SK-N-SH treated with all-trans-retinoic acid at 6 μM for 48 hours (cell line): Measurements from ENCODE around the gene AMOTL1.

ENCODE experiments used
- ATAC-seq: fragments of 200-7000 bp; cut with Tn5 transposase; 3 replicates; pipeline ENCODE4 v1.9.1; 2020; ENCODE audit warnings: mild to moderate bottlenecking, moderate library complexity
- ARNTL ChIP-seq: fragments of 450-650 bp; formaldehyde crosslinking; IDR thresholded peaks from 2 replicates; pipeline ENCODE4 v1.5.0; 2020; ENCODE audit warnings: low read depth, mild to moderate bottlenecking, moderate library complexity, borderline replicate concordance
- BACH2 ChIP-seq: fragments of 250-450 bp; sonication (Bioruptor Pico); IDR thresholded peaks from 2 replicates; pipeline ENCODE4 v1.9.0; 2021; ENCODE audit warnings: mild to moderate bottlenecking, borderline replicate concordance
- ESRRG ChIP-seq: fragments of 250-450 bp; sonication (Bioruptor Pico); IDR thresholded peaks from 2 replicates; pipeline ENCODE4 v1.6.1; 2021; ENCODE audit warnings: mild to moderate bottlenecking
- GLIS3 ChIP-seq: fragments of 250-450 bp; sonication (Bioruptor Pico); IDR thresholded peaks from 2 replicates; pipeline ENCODE4 v1.5.0; 2020; ENCODE audit warnings: mild to moderate bottlenecking, moderate library complexity
- OSR1 ChIP-seq: fragments of 250-450 bp; sonication (Bioruptor Pico); IDR thresholded peaks from 2 replicates; pipeline ENCODE4 v1.8.0; 2022; ENCODE audit warnings: moderate library complexity, mild to moderate bottlenecking, inconsistent platforms
- PPARA ChIP-seq: fragments of 250-450 bp; sonication (Bioruptor Pico); IDR thresholded peaks from 2 replicates; pipeline ENCODE4 v1.5.0; 2020; ENCODE audit warnings: mild to moderate bottlenecking, borderline replicate concordance
- RARB ChIP-seq: fragments of 250-450 bp; sonication (Bioruptor Pico); IDR thresholded peaks from 2 replicates; pipeline ENCODE4 v1.8.0; 2021; ENCODE audit warnings: mild to moderate bottlenecking, moderate library complexity
- SNAI2 ChIP-seq: fragments of 250-450 bp; sonication (Bioruptor Pico); IDR thresholded peaks from 2 replicates; pipeline ENCODE4 v1.5.0; 2020; ENCODE audit warnings: mild to moderate bottlenecking, moderate library complexity
- TOX ChIP-seq: fragments of 250-450 bp; sonication (Bioruptor Pico); IDR thresholded peaks from 2 replicates; pipeline ENCODE4 v1.8.0; 2021; ENCODE audit warnings: mild to moderate bottlenecking, moderate library complexity, borderline replicate concordance
- ZC3H10 ChIP-seq: fragments of 250-450 bp; sonication (Bioruptor Pico); IDR thresholded peaks from 2 replicates; pipeline ENCODE4 v1.5.1; 2021; ENCODE audit warnings: mild to moderate bottlenecking, moderate library complexity
- ZFP3 ChIP-seq: fragments of 250-450 bp; sonication (Bioruptor Pico); IDR thresholded peaks from 2 replicates; pipeline ENCODE4 v1.5.0; 2020; ENCODE audit warnings: mild to moderate bottlenecking, moderate library complexity
- ZFP30 ChIP-seq: fragments of 450-650 bp; formaldehyde crosslinking; IDR thresholded peaks from 2 replicates; pipeline ENCODE4 v1.5.0; 2022; ENCODE audit warnings: mild to moderate bottlenecking, moderate library complexity
- ZNF565 ChIP-seq: fragments of 450-650 bp; formaldehyde crosslinking; conservative IDR thresholded peaks from 2 replicates; pipeline ENCODE4 v1.5.0; 2020; ENCODE audit warnings: low read depth, mild to moderate bottlenecking, moderate library complexity
- ZNF70 ChIP-seq: fragments of 450-650 bp; formaldehyde crosslinking; IDR thresholded peaks from 2 replicates; pipeline ENCODE4 v1.5.0; 2020; ENCODE audit warnings: mild to moderate bottlenecking, moderate library complexity
- TF ChIP-seq, protein P1 (sequence below): fragments of 250-450 bp; sonication (Bioruptor Pico); IDR thresholded peaks from 2 replicates; pipeline ENCODE4 v1.5.1; 2021; ENCODE audit warnings: mild to moderate bottlenecking, moderate library complexity
- TF ChIP-seq, protein P2 (sequence below): fragments of 250-450 bp; sonication (Bioruptor Pico); IDR thresholded peaks from 2 replicates; pipeline ENCODE4 v1.5.1; 2020; ENCODE audit warnings: low read depth, mild to moderate bottlenecking, moderate library complexity
- TF ChIP-seq, protein P3 (sequence below): fragments of 250-450 bp; sonication (Bioruptor Pico); IDR thresholded peaks from 2 replicates; pipeline ENCODE4 v1.8.0; 2020; ENCODE audit warnings: mild to moderate bottlenecking, moderate library complexity, borderline replicate concordance
- TF ChIP-seq, protein P4 (sequence below): fragments of 250-450 bp; sonication (Bioruptor Pico); IDR thresholded peaks from 2 replicates; pipeline ENCODE4 v1.5.0; 2020; ENCODE audit warnings: mild to moderate bottlenecking, moderate library complexity
- TF ChIP-seq, protein P5 (sequence below): fragments of 250-450 bp; sonication (Bioruptor Pico); IDR thresholded peaks from 2 replicates; pipeline ENCODE4 v1.8.0; 2021; ENCODE audit warnings: low read depth, mild to moderate bottlenecking, moderate library complexity, borderline replicate concordance

Gene AMOTL1

DNA sequence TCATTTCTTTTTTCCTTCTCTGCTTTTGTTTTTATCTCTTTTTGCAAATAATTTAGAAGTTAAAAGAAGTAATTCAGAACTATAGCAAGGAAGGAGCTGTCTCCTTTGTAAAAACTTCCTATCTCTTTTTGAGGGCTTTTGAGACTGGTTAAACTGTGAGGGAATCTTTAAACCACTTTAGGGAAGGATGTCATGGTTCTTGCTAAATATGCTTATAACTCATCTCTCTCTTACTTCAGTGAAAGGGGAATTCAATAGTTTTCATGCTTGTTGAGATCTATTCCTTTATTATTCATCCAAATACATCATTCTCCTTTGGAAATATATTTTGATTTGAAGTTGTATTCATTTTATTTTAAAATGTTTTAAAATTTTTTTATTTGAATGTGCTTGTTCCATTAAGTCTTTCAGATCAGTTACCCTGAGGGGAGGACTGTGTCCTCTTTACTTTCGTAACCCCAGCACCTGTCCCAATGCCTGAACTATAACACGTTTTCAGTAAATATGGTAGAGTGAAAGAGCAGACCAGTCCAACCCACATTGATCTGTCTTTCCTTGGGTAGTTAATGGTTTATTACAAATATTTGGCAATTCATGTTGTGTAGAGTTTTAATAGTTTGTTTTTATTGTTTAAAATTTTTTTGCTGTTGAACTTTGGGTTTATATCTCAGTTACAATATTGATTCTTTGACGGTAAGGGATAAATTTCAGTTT is 27.5 kb downstream of the AMOTL1 start:
- ATAC-seq = no peak
- TF ChIP-seq BACH2 (no peak), SNAI2 (CRISPR knock-in tag) (no peak), TOX (CRISPR knock-in tag) (no peak), PPARA (CRISPR knock-in tag) (no peak), OSR1 (no peak), RARB (CRISPR knock-in tag) (no peak), ZFP30 (CRISPR knock-in tag) (no peak), ZFP3 (CRISPR knock-in tag) (no peak), GLIS3 (no peak), ZNF565 (no peak), ZNF70 (CRISPR knock-in tag) (no peak), ZC3H10 (CRISPR knock-in tag) (no peak)
- TF ChIP-seq, protein P1, sequence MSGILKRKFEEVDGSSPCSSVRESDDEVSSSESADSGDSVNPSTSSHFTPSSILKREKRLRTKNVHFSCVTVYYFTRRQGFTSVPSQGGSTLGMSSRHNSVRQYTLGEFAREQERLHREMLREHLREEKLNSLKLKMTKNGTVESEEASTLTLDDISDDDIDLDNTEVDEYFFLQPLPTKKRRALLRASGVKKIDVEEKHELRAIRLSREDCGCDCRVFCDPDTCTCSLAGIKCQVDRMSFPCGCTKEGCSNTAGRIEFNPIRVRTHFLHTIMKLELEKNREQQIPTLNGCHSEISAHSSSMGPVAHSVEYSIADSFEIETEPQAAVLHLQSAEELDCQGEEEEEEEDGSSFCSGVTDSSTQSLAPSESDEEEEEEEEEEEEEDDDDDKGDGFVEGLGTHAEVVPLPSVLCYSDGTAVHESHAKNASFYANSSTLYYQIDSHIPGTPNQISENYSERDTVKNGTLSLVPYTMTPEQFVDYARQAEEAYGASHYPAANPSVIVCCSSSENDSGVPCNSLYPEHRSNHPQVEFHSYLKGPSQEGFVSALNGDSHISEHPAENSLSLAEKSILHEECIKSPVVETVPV = no peak
- TF ChIP-seq, protein P2, sequence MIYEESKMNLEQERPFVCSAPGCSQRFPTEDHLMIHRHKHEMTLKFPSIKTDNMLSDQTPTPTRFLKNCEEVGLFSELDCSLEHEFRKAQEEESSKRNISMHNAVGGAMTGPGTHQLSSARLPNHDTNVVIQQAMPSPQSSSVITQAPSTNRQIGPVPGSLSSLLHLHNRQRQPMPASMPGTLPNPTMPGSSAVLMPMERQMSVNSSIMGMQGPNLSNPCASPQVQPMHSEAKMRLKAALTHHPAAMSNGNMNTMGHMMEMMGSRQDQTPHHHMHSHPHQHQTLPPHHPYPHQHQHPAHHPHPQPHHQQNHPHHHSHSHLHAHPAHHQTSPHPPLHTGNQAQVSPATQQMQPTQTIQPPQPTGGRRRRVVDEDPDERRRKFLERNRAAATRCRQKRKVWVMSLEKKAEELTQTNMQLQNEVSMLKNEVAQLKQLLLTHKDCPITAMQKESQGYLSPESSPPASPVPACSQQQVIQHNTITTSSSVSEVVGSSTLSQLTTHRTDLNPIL (CRISPR knock-in tag) = no peak
- TF ChIP-seq, protein P3, sequence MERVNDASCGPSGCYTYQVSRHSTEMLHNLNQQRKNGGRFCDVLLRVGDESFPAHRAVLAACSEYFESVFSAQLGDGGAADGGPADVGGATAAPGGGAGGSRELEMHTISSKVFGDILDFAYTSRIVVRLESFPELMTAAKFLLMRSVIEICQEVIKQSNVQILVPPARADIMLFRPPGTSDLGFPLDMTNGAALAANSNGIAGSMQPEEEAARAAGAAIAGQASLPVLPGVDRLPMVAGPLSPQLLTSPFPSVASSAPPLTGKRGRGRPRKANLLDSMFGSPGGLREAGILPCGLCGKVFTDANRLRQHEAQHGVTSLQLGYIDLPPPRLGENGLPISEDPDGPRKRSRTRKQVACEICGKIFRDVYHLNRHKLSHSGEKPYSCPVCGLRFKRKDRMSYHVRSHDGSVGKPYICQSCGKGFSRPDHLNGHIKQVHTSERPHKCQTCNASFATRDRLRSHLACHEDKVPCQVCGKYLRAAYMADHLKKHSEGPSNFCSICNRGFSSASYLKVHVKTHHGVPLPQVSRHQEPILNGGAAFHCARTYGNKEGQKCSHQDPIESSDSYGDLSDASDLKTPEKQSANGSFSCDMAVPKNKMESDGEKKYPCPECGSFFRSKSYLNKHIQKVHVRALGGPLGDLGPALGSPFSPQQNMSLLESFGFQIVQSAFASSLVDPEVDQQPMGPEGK (CRISPR knock-in tag) = no peak
- TF ChIP-seq, protein P4, sequence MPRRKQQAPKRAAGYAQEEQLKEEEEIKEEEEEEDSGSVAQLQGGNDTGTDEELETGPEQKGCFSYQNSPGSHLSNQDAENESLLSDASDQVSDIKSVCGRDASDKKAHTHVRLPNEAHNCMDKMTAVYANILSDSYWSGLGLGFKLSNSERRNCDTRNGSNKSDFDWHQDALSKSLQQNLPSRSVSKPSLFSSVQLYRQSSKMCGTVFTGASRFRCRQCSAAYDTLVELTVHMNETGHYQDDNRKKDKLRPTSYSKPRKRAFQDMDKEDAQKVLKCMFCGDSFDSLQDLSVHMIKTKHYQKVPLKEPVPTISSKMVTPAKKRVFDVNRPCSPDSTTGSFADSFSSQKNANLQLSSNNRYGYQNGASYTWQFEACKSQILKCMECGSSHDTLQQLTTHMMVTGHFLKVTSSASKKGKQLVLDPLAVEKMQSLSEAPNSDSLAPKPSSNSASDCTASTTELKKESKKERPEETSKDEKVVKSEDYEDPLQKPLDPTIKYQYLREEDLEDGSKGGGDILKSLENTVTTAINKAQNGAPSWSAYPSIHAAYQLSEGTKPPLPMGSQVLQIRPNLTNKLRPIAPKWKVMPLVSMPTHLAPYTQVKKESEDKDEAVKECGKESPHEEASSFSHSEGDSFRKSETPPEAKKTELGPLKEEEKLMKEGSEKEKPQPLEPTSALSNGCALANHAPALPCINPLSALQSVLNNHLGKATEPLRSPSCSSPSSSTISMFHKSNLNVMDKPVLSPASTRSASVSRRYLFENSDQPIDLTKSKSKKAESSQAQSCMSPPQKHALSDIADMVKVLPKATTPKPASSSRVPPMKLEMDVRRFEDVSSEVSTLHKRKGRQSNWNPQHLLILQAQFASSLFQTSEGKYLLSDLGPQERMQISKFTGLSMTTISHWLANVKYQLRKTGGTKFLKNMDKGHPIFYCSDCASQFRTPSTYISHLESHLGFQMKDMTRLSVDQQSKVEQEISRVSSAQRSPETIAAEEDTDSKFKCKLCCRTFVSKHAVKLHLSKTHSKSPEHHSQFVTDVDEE = no peak
- TF ChIP-seq, protein P5, sequence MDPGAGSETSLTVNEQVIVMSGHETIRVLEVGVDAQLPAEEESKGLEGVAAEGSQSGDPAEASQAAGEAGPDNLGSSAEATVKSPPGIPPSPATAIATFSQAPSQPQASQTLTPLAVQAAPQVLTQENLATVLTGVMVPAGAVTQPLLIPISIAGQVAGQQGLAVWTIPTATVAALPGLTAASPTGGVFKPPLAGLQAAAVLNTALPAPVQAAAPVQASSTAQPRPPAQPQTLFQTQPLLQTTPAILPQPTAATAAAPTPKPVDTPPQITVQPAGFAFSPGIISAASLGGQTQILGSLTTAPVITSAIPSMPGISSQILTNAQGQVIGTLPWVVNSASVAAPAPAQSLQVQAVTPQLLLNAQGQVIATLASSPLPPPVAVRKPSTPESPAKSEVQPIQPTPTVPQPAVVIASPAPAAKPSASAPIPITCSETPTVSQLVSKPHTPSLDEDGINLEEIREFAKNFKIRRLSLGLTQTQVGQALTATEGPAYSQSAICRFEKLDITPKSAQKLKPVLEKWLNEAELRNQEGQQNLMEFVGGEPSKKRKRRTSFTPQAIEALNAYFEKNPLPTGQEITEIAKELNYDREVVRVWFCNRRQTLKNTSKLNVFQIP (CRISPR knock-in tag) = no peak
- TF ChIP-seq, all 23 proteins: peak for 0

DNA sequence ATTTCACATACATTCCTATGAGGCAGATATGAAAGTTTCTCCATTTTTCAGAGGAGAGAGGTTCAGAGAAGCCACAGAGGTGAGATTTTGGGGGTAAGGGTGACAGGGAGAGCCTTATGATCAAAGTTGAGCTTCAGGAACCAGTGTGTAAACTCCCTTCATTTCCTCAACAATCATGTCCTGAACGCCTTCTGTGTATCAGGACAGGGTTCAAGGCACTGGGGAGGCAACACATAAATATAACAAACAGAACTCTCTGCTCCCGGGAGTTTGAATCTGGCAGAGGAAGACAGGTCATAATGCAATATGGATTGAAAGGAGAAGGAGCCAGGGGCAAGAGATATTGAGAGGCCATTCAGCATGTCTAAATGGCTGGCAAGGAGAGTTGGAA is 28.0 kb downstream of the AMOTL1 start:
- ATAC-seq = no peak

More for the DNA sequence above, 28.0 kb downstream of the AMOTL1 start:
- TF ChIP-seq, protein P4 = no peak
- TF ChIP-seq SNAI2 (CRISPR knock-in tag) (no peak), ZNF565 (no peak), ZFP3 (CRISPR knock-in tag) (no peak), TOX (CRISPR knock-in tag) (no peak), OSR1 (no peak), ESRRG (CRISPR knock-in tag) (no peak), BACH2 (no peak), ZC3H10 (CRISPR knock-in tag) (no peak), ARNTL (CRISPR knock-in tag) (no peak), PPARA (CRISPR knock-in tag) (no peak)
- TF ChIP-seq, protein P2 (CRISPR knock-in tag) = no peak
